ENCODE measurements around the gene DHX34. TPM values are rescaled to one million over a fixed set of nuclear protein-coding genes. Genes with fewer than 3 reads are reported as not detected.

DHX34 gene
- total and polyA plus RNA-seq, 11 donors: 3.7 to 13.3 (median 6.7) TPM

DNA sequence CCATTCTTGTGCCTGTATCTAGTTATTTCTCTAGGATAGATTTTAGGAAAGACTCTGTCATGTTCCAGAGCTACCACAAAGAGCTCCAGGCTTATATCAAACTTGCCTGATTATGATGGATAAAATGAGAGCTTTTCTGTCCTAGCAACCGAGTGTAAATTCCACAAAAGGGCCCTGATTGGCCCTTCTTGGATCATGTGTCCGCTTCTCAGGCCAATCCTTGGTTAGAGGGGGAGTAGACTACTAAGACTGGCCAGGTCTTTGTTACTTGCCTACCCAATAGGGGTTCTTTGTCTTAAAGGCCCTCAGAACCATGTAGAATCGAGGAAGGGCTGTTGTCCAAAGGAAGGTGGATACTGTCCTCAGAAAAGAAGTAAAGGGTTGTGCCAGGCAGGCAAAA is 2.4 kb downstream of the DHX34 start:
- Histone ChIP-seq H3K36me3 (peaks cover 0 to 45% (median 40%) of the 10 kb centered on the region in 9 donors), H3K4me3 (no peak overlapping the region), H3K27ac (no peak overlapping the region), H3K27me3 (no peaks in the 10 kb centered on the region), H3K4me1 (peaks cover 3 to 33% (median 15%) of the 10 kb centered on the region in 12 donors), H3K9me3 (no peaks in the 10 kb centered on the region)
- DNase-seq (no peak), ATAC-seq (no peak)
- TF ChIP-seq, protein P1, sequence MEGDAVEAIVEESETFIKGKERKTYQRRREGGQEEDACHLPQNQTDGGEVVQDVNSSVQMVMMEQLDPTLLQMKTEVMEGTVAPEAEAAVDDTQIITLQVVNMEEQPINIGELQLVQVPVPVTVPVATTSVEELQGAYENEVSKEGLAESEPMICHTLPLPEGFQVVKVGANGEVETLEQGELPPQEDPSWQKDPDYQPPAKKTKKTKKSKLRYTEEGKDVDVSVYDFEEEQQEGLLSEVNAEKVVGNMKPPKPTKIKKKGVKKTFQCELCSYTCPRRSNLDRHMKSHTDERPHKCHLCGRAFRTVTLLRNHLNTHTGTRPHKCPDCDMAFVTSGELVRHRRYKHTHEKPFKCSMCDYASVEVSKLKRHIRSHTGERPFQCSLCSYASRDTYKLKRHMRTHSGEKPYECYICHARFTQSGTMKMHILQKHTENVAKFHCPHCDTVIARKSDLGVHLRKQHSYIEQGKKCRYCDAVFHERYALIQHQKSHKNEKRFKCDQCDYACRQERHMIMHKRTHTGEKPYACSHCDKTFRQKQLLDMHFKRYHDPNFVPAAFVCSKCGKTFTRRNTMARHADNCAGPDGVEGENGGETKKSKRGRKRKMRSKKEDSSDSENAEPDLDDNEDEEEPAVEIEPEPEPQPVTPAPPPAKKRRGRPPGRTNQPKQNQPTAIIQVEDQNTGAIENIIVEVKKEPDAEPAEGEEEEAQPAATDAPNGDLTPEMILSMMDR (IDR thresholded peaks at IDR 0.05): no peak
- TF ChIP-seq POLR2A (IDR thresholded peaks at IDR 0.05): no peak
- intact Hi-C loops (cut with DNase I): no loop called here
- 83 to 95% (median 88%) methylated on average over 3 of the region's 3 CpGs for whole genome bisulfite sequencing, 4 donors

DNA sequence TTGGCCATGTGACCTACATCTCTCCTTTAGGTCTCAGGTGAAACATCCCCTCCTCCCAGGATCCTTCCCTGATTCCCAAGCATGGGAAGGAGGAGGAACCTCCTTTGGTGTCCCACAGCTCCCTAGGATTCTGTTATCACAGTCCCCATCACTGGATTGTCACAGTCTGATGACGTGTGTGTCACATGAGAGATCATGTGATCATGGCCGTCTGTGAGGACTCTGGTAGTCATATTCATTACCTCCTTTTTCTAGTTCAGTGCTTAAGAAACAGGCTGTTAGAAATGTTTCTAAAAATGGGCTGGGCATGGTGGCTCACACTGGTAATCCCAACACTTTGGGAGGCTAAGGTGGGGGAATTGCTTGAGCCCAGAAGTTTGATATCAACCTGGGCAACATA is 3.0 kb downstream of the DHX34 start:
- Histone ChIP-seq H3K4me3 (no peak overlapping the region), H3K36me3 (peaks cover 0 to 50% (median 45%) of the 10 kb centered on the region in 9 donors), H3K27me3 (no peaks in the 10 kb centered on the region), H3K27ac (no peak overlapping the region), H3K4me1 (peaks cover 3 to 33% (median 15%) of the 10 kb centered on the region in 12 donors), H3K9me3 (no peaks in the 10 kb centered on the region)
- DNase-seq: no peak
- WGBS, 4 donors: 60 to 66% (median 64%) methylated on average over 2 of the region's 2 CpGs
- intact Hi-C loops (cut with DNase I): no loop called here
- TF ChIP-seq POLR2A (IDR thresholded peaks at IDR 0.05): no peak
- TF ChIP-seq, protein P1 (IDR thresholded peaks at IDR 0.05): no peak
- no peak for ATAC-seq

DNA sequence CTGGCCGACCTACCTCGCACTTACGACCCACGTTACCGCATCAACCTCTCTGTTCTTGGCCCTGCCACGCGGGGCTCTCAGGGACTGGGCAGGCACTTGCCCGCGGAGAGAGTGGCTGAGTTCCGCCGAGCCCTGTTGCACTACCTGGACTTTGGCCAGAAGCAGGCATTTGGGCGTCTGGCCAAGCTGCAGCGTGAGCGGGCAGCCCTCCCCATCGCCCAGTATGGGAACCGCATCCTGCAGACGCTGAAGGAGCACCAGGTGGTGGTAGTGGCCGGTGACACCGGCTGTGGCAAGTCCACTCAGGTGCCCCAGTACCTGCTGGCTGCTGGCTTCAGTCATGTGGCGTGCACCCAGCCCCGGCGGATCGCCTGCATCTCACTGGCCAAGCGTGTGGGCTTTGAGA is 4.2 kb downstream of the DHX34 start:
- no peaks in the 10 kb centered on the region for H3K27me3 ChIP-seq
- H3K4me1 ChIP-seq: peaks cover 3 to 32% (median 15%) of the 10 kb centered on the region in 12 donors
- ATAC-seq (peak in 2 of 4 donors; percentile 4 to 10), DNase-seq (peak in 3 of 5 donors; percentile 36 to 67 (median 54))
- H3K27ac ChIP-seq: no peak overlapping the region
- no peak for TF ChIP-seq POLR2A (IDR thresholded peaks at IDR 0.05)
- TF ChIP-seq, protein P1 (IDR thresholded peaks at IDR 0.05): no peak
- H3K4me3 ChIP-seq: no peak overlapping the region
- WGBS, 4 donors: 62 to 71% (median 68%) methylated on average over 20 to 24 of the region's 24 CpGs
- intact Hi-C loops (cut with DNase I): no loop called here
- peaks cover 0 to 7% (median 0%) of the 10 kb centered on the region in 12 donors for H3K9me3 ChIP-seq
- H3K36me3 ChIP-seq: peaks cover 0 to 63% (median 57%) of the 10 kb centered on the region in 9 donors

DNA sequence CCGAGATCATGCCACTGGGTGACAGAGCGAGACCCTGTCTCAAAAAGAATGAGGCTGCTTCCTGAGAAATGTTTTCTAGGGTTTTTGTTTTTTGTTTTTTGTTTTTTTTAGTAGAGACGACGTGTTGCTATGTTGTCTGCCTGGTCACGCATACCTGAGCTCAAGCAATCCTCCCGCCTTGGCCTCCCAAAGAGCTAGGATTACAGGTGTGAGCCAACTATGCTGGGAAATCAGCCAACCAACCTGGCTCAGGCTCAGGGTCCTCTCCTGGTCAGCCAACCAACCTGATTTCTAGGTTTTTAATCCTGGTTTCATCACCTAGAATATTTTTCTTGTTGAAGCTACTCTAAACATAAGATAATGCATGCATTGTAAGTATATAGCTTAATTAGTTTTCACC is 7.8 kb downstream of the DHX34 start:
- no peak for DNase-seq
- Histone ChIP-seq H3K9me3 (peaks cover 0 to 7% (median 0%) of the 10 kb centered on the region in 12 donors), H3K27ac (no peak overlapping the region), H3K36me3 (peaks cover 0 to 98% (median 93%) of the 10 kb centered on the region in 9 donors), H3K4me1 (peaks cover 0 to 9% (median 0%) of the 10 kb centered on the region in 12 donors), H3K27me3 (no peaks in the 10 kb centered on the region), H3K4me3 (no peak overlapping the region)
- WGBS, 4 donors: 89 to 96% (median 96%) methylated on average over 6 of the region's 6 CpGs
- TF ChIP-seq POLR2A (IDR thresholded peaks at IDR 0.05): no peak
- TF ChIP-seq, protein P1 (IDR thresholded peaks at IDR 0.05): no peak
- intact Hi-C loops (cut with DNase I): no loop called here
- no peak for ATAC-seq

All from heart left ventricle (tissue), 16 donors.